C4-2B (cell line): ENCODE results near the gene RFESD.
"Not testable (repeated sequence)": the region's sequence is repeated elsewhere in the genome, so short reads cannot be mapped to it uniquely, and the experiment has no call there.

Experiments
- H3K27ac ChIP-seq: fragments of 450-650 bp; 2 replicates; pipeline ENCODE4 v1.5.1; 2017
- CTCF ChIP-seq: fragments of 450-650 bp; conservative IDR thresholded peaks from 2 replicates; pipeline ENCODE4 v1.5.1; 2017; ENCODE audit warnings: mild to moderate bottlenecking
- ZFX ChIP-seq: fragments of 450-650 bp; IDR thresholded peaks from 2 replicates; pipeline ENCODE4 v1.6.1; 2017

Gene RFESD

GRCh38 chr5:95697781-95698681, 51.5 kb downstream of the RFESD start:
- no peak; the same call in 1 of the 2 replicates for TF ChIP-seq CTCF
- peak overlapping the region; percentile 46; the same call in 1 of the 2 replicates for H3K27ac ChIP-seq

- H3K27ac ChIP-seq = no peak overlapping the region
- TF ChIP-seq ZFX (no peak), CTCF (no peak)
These were observed 52.8 kb downstream of the RFESD start for GRCh38 chr5:95699337-95699736.

- no peak for TF ChIP-seq CTCF
- no peak for TF ChIP-seq ZFX
- no peak overlapping the region for H3K27ac ChIP-seq
These were observed 54.5 kb downstream of the RFESD start for GRCh38 chr5:95701074-95701473.

- TF ChIP-seq CTCF (no peak), ZFX (no peak)
- H3K27ac ChIP-seq = no peak overlapping the region
These were observed 57.6 kb downstream of the RFESD start for GRCh38 chr5:95704150-95704549.

- H3K27ac ChIP-seq = not testable (repeated sequence)
These were observed 59.6 kb downstream of the RFESD start for GRCh38 chr5:95706196-95706595.

- TF ChIP-seq CTCF (no peak), ZFX (no peak)
- no peak overlapping the region for H3K27ac ChIP-seq
These were observed 60.5 kb downstream of the RFESD start for GRCh38 chr5:95707055-95707454.
